NCI-H146 treated with DMSO at 0.1 percent for 48 hours (cell line): ENCODE data around the gene HHIP.
"Not testable (repeated sequence)": the region's sequence is repeated elsewhere in the genome, so short reads cannot be mapped to it uniquely, and the experiment has no call there.

Source experiments
- DNase-seq: peaks from one replicate; lab custom pipeline; 2025; ENCODE audit not compliant: unreplicated experiment; lab: John Stamatoyannopoulos, UW

HHIP gene

DNA sequence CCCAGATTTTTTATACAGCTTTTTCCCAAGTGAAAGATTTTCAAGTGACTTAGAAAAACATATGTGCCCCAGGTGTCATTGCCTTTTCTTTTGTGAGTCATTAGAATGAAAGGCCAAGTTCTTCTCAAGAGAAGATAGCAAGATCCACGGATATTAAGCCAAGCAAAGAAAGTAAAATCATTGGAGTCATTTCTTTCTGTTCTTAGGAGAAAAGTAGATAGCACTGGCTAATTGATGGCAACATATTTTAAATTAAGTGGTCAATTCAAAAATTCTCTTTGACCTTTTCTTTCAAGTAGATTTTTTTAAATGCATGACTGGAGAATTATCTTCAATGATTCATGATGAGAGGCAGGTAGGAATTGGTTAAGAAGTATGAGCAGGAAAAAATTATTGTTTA is 94.4 kb downstream of the HHIP start:
- DNase-seq, result no peak

DNA sequence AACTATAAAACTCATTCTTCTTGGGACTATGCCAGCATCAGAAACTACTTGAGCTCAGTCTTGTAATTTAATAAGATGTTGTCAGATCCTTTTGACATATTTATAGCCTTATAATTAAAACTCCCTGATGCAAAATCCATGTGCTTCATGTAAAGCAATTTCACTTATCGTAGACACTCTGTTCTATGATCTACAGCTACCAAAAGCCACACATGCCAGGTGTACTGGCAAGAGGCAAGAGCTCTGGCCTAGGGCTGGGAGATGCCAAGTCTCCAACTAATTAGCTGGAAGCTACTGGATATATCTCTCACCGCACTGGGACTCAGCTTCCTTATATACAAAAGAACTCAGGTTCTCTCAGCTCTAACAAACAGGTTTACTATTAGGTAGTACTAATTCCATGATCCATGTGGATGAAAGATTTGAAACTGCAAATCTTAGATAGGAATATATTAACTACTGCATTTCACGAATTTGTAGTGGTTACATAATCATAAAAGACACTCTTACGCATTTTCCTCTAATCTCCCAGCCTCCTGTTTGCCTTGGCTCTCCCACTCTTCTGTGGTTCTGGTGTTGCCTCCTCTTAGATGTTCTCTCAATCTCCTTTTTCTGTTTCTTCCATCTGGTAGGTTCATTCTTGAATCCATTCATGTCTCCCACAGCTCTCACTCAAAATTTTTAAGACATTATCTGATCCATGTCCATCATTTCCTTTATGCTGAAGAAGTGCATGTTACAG is 103.0 kb downstream of the HHIP start:
- no peak for DNase-seq

DNA sequence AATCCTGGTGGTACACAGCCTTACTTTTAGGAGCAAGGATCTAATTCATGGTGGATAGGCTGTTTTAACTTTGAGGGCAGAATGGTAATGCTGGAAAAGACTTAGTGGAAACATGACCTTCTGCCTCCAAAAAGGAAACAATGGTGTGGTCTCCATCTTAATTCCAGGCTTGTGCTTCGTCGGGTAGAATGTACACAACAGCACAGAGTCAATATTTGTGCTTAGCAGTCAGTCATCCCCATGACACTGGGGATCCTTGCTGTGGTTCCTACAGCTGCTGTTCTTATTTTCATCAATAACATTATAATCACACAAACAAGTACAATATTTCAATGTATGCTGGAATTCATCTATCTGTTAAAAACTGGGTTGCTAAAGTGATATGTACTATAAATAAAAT is 104.4 kb downstream of the HHIP start:
- DNase-seq, result peak; percentile 15

GRCh38 chr4:144754562-144755410 is 108.8 kb downstream of the HHIP start:
- DNase-seq, result no peak

DNA sequence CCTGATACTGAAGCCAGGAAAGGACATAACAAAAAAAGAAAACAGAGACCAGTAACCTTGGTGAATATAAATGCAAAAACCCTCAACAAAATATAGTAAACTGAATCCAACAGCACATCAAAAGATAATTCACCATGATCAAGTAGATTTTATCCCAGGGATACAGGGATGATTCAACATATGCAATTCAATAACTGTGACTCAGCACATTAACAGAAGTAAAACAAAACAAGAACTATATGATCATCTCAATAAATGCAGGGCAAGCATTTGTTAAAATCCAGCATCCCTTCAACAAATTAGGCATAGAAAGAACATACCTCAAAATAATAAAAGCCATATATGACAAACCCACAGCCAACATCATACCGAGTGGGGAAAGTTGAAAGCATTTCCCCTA is 112.0 kb downstream of the HHIP start:
- DNase-seq, result no peak

DNA sequence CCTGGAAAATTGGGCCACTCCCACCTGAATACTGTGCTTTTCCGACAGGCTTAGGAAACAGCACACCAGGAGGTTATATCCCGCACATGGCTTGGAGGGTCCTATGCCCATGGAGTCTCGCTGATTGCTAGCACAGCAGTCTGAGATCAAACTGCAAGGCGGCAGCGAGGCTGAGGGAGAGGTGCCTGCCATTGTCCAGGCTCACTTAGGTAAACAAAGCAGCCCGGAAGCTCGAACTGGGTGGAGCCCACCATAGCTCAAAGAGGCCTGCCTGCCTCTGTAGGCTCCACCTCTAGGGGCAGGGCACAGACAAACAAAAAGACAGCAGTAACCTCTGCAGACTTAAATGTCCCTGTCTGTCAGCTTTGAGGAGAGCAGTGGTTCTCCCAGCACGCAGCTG is 122.9 kb downstream of the HHIP start:
- not testable (repeated sequence) for DNase-seq

DNA sequence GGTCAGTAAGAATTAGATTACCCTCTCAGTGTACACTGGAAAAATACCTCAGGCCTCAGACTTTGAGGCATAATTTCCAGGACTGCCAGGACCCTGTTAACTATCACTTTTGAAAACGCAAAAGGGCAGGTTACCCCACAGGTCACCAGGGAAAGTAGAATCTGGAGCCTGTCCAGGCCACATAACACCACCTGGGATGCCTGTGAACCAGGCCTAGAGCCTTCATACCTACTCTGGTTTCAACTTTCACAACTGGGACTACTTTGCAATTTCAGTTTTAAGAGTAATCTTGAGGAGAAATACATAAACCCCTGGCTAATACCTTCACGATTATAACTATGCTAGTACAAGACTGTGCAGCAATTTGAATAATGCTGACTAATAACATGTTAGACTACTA is 132.4 kb downstream of the HHIP start:
- no peak for DNase-seq

GRCh38 chr4:144782345-144782744 is 136.4 kb downstream of the HHIP start:
- no peak for DNase-seq

GRCh38 chr4:144785961-144786360 is 140.0 kb downstream of the HHIP start:
- DNase-seq, result no peak

GRCh38 chr4:144787365-144788258 is 141.7 kb downstream of the HHIP start:
- peak; percentile 4 for DNase-seq

- DNase-seq, result no peak
Measured at GRCh38 chr4:144788469-144788868, 142.5 kb downstream of the HHIP start.

DNA sequence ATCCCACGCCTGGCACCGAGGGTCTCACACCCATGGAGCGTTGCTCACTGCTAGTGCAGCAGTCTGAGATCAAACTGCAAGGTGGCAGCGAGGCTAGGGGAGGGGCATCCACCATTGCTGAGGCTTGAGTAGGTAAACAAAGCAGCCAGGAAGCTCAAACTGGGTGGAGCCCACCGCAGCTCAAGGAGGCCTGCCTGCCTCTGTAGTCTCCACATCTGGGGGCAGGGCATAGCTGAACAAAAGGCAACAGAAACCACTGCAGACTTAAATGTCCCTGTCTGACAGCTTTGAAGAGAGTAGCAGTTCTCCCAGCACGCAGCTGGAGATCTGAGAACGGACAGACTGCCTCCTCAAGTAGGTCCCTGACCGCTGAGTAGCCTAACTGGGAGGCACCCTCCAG is 146.0 kb downstream of the HHIP start:
- not testable (repeated sequence) for DNase-seq
